ELF-1 (cell line): ENCODE measurements around the gene ZNF248.
"Not testable (repeated sequence)": the region's sequence is repeated elsewhere in the genome, so short reads cannot be mapped to it uniquely, and the experiment has no call there.

Experiments used
- DNase-seq: peaks from one replicate; pipeline ENCODE4 v3.0.0-alpha.2; 2016; ENCODE audit warnings: low read depth, low spot score

The ZNF248 gene

DNA sequence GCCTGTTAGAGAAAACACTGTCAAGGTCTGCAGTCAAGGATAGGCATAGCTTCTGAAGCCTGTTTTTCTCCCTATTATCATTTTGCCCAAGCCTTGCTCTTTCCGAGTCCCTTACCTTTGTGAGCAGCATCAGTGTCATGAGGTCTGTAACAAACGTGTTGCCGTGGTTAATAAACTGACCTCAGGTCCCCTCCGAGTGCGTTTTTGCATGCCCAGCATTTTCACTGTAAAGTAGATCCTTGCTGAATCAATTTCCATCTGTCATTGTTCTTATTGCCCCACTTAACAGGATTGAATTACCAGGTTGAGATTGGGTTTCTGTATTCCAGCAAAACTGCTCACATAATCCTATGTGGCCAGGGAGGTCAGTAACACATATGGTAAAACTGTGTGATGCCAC, 110.3 kb downstream of the ZNF248 start:
- DNase-seq = no peak

DNA sequence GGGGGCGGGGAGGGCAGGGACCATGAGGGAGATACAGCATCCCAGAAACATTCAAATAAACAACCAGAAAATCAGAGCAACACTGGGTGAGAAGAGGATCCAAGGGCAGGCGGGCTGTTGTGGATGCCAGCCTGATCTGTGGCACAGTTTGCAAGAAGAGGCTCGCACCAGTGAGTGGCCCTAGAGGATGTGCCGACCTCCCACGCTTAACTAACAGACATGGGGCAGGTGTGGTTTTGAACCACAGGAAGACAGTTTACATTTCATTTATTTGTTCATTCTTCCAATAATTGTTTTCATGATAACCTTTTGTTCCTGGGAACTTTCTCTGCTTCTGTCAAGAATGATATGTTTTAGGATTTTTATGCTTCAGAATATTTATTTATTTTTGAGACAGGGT, 115.6 kb downstream of the ZNF248 start:
- DNase-seq = no peak

DNA sequence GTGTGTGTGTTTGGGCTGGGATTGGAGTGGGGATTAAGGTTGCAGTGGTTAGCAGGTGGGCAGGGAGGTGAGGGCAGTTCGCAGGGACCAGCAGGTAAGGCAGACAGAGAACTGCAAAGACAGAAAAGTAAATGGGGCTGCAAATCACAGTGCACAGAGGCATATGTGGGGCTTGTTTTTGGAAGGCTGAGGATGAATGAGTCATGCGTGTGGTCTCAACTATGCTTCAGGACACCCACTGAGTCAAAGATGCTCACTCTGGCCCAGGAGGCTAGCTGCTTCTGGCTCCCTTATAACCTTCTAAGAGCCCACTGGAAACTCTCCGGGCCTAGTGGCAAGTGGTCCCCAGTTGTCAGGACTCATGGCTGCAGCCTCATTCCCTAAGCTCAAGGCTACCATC, 118.2 kb downstream of the ZNF248 start:
- DNase-seq = no peak

DNA sequence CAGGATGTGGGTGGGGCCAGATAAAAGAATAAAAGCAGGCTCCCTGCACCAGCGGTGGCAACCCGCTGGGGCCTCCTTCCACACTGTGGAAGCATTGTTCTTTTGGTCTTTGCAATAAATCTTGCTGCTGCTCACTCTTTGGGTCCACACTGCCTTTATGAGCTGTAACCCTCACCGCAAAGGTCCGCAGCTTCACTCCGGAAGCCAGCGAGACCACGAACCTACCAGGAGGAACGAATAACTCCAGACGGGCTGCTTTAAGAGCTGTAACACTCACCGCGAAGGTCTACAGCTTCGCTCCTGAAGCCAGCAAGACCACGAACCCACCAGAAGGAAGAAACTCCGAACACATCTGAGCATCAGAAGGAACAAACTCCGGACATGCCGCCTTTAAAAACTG, 119.2 kb downstream of the ZNF248 start:
- DNase-seq = not testable (repeated sequence)

DNA sequence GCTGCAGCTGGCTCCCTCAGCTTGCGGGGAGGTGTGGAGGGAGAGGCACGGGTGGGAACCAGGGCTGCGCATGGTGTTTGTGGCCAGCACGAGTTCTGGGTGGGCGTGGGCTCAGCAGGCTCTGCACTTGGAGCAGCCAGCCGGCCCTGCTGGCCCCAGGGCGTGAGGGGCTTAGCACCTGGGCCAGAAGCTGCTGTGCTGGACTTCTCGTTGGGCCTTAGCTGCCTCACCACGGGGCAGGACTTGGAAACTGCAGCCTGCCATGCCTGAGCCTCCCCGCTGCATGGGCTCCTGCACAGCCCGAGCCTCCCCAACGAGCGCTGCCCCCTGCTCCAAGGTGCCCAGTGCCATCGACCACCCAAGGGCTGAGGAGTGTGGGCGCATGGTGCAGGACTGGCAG, 120.1 kb downstream of the ZNF248 start:
- no peak for DNase-seq

DNA sequence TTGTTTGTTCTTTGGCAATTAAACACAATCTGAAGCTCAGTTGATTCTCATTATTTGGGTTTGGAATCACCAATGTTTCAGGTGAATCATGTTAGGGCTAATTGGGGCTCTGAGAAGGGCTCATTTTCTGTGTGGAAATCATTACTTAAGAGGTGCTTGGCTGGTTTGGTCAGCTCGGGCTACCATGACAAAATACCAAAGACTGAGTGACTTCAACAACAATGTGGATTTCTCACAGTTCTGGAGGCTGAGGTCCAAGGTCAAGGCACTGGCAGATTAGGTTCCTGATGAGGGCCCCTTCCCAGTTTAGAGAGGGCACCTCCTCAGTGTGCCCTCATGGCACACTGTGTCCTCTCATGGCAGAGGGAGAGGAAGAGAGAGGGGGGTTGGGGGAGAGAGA, 121.3 kb downstream of the ZNF248 start:
- no peak for DNase-seq

DNA sequence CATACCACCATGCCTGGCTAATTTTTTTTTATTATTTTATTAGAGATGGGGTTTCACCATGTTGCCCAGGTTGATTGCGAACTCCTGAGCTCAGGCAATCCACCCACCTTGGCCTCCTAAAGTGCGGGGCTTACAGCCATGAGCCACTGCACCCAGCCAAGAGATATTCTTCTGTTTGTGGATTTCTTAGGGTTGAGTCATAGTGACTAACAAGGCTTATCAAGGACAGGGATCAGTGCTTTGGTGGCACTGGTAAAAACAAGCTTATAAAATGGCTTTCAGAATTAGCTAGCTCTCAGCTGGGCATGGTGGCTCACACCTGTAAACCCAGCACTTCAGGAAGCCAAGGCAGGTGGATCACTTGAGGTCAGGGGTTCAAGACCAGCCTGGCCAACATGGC, 122.4 kb downstream of the ZNF248 start:
- no peak for DNase-seq
